ENCODE measurements around the gene ADAMTS9. TPM values are rescaled to one million over a fixed set of nuclear protein-coding genes. Genes with fewer than 3 reads are reported as not detected.

ADAMTS9 gene
- total and polyA plus RNA-seq, 10 of the 15 experiments (the other 5 are each of a cell fraction or from before 2014, with no cell fraction given) = 0.08 TPM; not detected in 9

- CTCF ChIA-PET = no interaction called here
- H2AFZ ChIP-seq (ENCODE audit: control insufficient read depth, low read depth, low read length) = no peak overlapping the region
- no peaks in the 10 kb centered on the region; a peak in 2 of 4 replicates for H3K27me3 ChIP-seq (replicated peaks in 1 of 2; ENCODE audit: control insufficient read depth in 2 of 2, insufficient read depth in 2 of 2, low read length in 1 of 2)
- no peaks in the 10 kb centered on the region for H3K79me2 ChIP-seq (ENCODE audit: control insufficient read depth, insufficient read depth, low read length)
- RAD21 ChIA-PET (ENCODE audit: unreplicated experiment) = no interaction called here
- WGBS (ENCODE audit: insufficient coverage, insufficient replicate concordance, low lambda C conversion rate, missing lambda C conversion rate) = 45% methylated on average over 3 of the region's 3 CpGs
- H3K27ac ChIP-seq (ENCODE audit: control insufficient read depth, insufficient read depth) = no peak overlapping the region
- H3K9ac ChIP-seq (ENCODE audit: control insufficient read depth, insufficient read depth, low read length) = no peak overlapping the region
- intact Hi-C loops (cut with micrococcal nuclease; ENCODE audit: unreplicated experiment) (no loop called here), in situ Hi-C loops (cut with MboI) (no loop called here)
- POLR2A ChIA-PET = no interaction called here
- no TSS peak for BruUV-seq (replicated peaks)
- no peaks in the 10 kb centered on the region for H3K9me3 ChIP-seq (replicated peaks; ENCODE audit: control insufficient read depth, insufficient read depth, low read length)
- no peak overlapping the region for H3K4me3 ChIP-seq
- no peak for FAIRE-seq
- TF ChIP-seq CBX3 (IDR thresholded peaks at IDR 0.05; ENCODE audit: borderline replicate concordance, low read depth) = no peak
- no peak for TF ChIP-seq PBX3 (IDR thresholded peaks at IDR 0.05; ENCODE audit: insufficient replicate concordance, low read depth, low read length)
- TF ChIP-seq SMAD5 (IDR thresholded peaks at IDR 0.05; ENCODE audit: low read depth) = no peak
- no peaks in the 10 kb centered on the region for H3K4me1 ChIP-seq (ENCODE audit: control insufficient read depth, insufficient read depth, low read length)
- no peak overlapping the region for H3K4me2 ChIP-seq (ENCODE audit: control insufficient read depth, insufficient read depth)
- no peaks in the 10 kb centered on the region for H3K36me3 ChIP-seq (ENCODE audit: control insufficient read depth in 2 of 2, insufficient read depth in 2 of 2, low read length in 1 of 2)
- no peak for ATAC-seq
- no peaks in the 10 kb centered on the region for H4K20me1 ChIP-seq (ENCODE audit: control insufficient read depth, insufficient read depth)
- SMC1A ChIA-PET (ENCODE audit: uncharacterized antibody, unreplicated experiment) = no interaction called here
- no peak for DNase-seq (ENCODE audit: low read depth, low spot score)
Observed at GRCh38 chr3:64593350-64593749, 94.5 kb downstream of the ADAMTS9 start.

GRCh38 chr3:64591615-64592014, 96.2 kb downstream of the ADAMTS9 start:
- ATAC-seq (no peak), DNase-seq (ENCODE audit: low read depth, low spot score) (no peak), FAIRE-seq (no peak)
- H3K9me3 ChIP-seq (replicated peaks; ENCODE audit: control insufficient read depth, insufficient read depth, low read length) = no peaks in the 10 kb centered on the region
- ChIA-PET POLR2A (no interaction called here), RAD21 (ENCODE audit: unreplicated experiment) (no interaction called here), SMC1A (ENCODE audit: uncharacterized antibody, unreplicated experiment) (no interaction called here), CTCF (no interaction called here)
- no peaks in the 10 kb centered on the region for H3K36me3 ChIP-seq (ENCODE audit: control insufficient read depth in 2 of 2, insufficient read depth in 2 of 2, low read length in 1 of 2)
- H3K4me1 ChIP-seq (ENCODE audit: control insufficient read depth, insufficient read depth, low read length) = no peaks in the 10 kb centered on the region
- no TSS peak for BruUV-seq (replicated peaks)
- TF ChIP-seq POU2F2 (IDR thresholded peaks at IDR 0.05; ENCODE audit: borderline replicate concordance, low read depth, low read length) = no peak
- 0 out of 2 replicates have a peak, but pooled peaks have one; percentile 33 for TF ChIP-seq NFXL1 (IDR thresholded peaks at IDR 0.05; ENCODE audit: borderline replicate concordance)
- H4K20me1 ChIP-seq (ENCODE audit: control insufficient read depth, insufficient read depth) = no peaks in the 10 kb centered on the region
- no peaks in the 10 kb centered on the region; a peak in 1 of 4 replicates for H3K27me3 ChIP-seq (replicated peaks in 1 of 2; ENCODE audit: control insufficient read depth in 2 of 2, insufficient read depth in 2 of 2, low read length in 1 of 2)
- H3K79me2 ChIP-seq (ENCODE audit: control insufficient read depth, insufficient read depth, low read length) = no peaks in the 10 kb centered on the region
- in situ Hi-C loops (cut with MboI) = no loop called here
- H3K4me3 ChIP-seq = no peak overlapping the region
- WGBS (ENCODE audit: insufficient coverage, insufficient replicate concordance, low lambda C conversion rate, missing lambda C conversion rate) = 0% methylated on average over 1 of the region's 1 CpG
- intact Hi-C loops (cut with micrococcal nuclease; ENCODE audit: unreplicated experiment) = no loop called here
- no peak overlapping the region for H2AFZ ChIP-seq (ENCODE audit: control insufficient read depth, low read depth, low read length)
- H3K27ac ChIP-seq (ENCODE audit: control insufficient read depth, insufficient read depth) = no peak overlapping the region
- H3K4me2 ChIP-seq (ENCODE audit: control insufficient read depth, insufficient read depth) = no peak overlapping the region
- H3K9ac ChIP-seq (ENCODE audit: control insufficient read depth, insufficient read depth, low read length) = no peak overlapping the region
